PC-3 (cell line): ENCODE measurements around the gene CNTNAP2.

Experiments
- CTCF ChIP-seq: fragments of 300-600 bp; sonication (generic); conservative IDR thresholded peaks from 2 replicates; pipeline ENCODE4 v1.5.1; 2017; ENCODE audit warnings: antibody characterized with exemption, low read depth, mild to moderate bottlenecking, low read length
- EZH2 ChIP-seq: fragments of 300-600 bp; sonication (generic); IDR thresholded peaks from one replicate; pipeline ENCODE4 v1.6.1; 2017; ENCODE audit warnings: antibody characterized with exemption, mild to moderate bottlenecking, low read length; ENCODE audit not compliant: unreplicated experiment
- EZH2phosphoT487 ChIP-seq: fragments of 300-600 bp; sonication (generic); IDR thresholded peaks from 2 replicates; pipeline ENCODE4 v1.6.1; 2018; ENCODE audit warnings: mild to moderate bottlenecking, antibody characterized with exemption, low read length, borderline replicate concordance

DNA sequence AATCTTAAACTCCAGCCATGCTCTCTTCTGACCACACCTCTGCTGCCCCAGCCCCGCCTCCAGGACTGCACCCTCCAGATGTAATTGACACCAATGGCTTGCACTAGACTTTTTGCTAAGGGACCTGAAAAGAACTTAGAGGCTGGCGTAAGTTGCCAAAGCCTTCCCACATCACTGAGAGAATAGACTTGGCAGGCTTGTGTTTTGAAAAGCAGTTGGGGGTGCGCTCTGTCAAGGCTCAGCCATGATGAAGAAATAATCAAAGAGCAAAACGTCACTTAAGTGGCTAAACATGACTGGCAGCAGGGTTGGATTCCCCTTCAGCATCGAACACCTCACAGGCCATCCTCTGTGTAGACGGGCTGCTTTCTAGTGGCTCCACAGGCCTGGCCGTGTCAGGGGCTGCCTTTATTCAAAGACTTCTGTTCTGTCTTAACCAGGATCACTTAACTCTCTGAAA is 2278.8 kb downstream of the CNTNAP2 start:
- TF ChIP-seq CTCF (no peak), EZH2 (no peak), EZH2phosphoT487 (no peak)
